ENCODE data around the gene RNU6-9. TPM values are rescaled to one million over a fixed set of nuclear protein-coding genes. Genes with fewer than 3 reads are reported as not detected.
A peak's percentile ranks its signal among the peaks of the same experiment; 100 is the strongest.

The RNU6-9 gene
- total and polyA plus RNA-seq, 2 of the 13 experiments (the other 11 are each of a cell fraction or from before 2014, with no cell fraction given), result under 0.01 TPM; not detected in 1

DNA sequence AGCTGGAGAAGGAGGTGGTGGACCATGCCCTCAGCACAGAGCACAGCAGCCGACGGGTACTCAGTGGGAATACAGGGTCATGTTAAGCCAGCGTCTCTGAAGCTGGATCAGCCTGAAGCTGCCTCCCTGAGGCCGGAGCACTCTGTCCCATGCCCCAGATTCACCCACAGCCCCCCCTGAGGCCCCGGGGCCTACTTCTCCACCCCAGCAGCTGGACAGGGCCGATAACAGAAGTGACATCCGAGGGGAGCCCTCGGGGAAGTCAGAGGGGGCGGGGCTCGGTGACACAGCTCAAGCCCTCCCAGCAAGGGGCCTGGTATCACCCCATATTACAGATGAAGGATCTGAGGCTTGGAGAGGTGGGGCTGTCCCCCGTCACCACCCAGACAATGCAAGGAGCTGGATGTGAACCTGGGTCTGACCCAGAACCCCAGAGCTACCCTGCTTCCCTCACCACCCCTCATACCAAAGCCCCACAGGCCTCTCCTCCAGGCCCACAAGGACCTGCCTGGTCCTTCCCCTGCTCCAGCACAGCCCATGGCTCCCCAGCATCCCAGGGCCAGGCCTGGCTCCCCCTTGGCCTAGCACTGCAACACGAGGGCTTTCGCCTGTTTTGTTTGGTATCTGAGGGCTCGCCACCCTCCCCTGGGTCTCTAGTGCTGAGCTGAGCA, 14.0 kb downstream of the RNU6-9 start (continued):
- no peak for TF ChIP-seq ZSCAN20 (CRISPR knock-in tag; IDR thresholded peaks at IDR 0.05; ENCODE audit: borderline replicate concordance)
- TF ChIP-seq, protein P1, sequence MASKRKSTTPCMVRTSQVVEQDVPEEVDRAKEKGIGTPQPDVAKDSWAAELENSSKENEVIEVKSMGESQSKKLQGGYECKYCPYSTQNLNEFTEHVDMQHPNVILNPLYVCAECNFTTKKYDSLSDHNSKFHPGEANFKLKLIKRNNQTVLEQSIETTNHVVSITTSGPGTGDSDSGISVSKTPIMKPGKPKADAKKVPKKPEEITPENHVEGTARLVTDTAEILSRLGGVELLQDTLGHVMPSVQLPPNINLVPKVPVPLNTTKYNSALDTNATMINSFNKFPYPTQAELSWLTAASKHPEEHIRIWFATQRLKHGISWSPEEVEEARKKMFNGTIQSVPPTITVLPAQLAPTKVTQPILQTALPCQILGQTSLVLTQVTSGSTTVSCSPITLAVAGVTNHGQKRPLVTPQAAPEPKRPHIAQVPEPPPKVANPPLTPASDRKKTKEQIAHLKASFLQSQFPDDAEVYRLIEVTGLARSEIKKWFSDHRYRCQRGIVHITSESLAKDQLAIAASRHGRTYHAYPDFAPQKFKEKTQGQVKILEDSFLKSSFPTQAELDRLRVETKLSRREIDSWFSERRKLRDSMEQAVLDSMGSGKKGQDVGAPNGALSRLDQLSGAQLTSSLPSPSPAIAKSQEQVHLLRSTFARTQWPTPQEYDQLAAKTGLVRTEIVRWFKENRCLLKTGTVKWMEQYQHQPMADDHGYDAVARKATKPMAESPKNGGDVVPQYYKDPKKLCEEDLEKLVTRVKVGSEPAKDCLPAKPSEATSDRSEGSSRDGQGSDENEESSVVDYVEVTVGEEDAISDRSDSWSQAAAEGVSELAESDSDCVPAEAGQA (IDR thresholded peaks at IDR 0.05; ENCODE audit: low read depth), result no peak
- TF ChIP-seq, protein P1 (CRISPR knock-in tag; IDR thresholded peaks at IDR 0.05; ENCODE audit: borderline replicate concordance), result no peak

DNA sequence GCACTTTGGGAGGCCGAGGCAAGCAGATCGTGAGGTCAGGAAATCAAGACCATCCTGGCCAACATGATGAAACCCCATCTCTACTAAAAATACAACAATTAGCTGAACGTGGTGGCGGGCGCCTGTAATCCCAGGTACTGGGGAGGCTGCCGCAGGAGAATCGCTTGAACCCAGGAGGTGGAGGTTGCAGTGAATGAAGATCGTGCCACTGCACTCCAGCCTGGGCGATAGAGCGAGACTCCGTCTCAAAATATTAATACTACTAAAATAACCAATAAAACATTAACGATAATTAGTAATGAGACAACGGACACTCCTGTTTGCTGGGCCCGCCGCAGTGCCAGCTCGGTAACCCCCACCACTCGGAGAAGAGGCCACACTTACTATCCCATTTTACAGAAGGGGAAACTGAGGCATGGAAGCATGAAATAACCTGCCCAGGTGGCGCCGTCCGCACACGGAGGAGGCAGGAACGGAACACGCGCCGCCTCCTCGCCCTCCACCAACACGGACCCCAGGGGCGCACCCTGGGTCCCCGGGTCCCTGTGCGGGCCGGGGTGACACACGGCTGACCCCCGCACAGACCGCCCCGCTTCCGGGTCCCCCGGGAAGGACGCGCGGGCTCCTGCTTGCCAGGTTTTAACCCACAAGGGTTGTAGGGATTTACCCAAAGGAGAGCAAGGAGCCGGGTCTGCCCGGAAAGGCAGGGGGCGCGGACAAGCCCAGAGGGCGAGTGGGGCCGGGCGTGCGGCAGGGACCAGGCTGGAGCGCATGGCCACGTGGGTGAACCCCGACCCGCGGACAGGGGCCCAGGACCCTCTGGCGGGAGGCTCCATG, 18.1 kb downstream of the RNU6-9 start:
- no peak for FAIRE-seq
- H2AFZ ChIP-seq (ENCODE audit: low read length), result no peak overlapping the region
- POLR2A ChIA-PET, result no interaction called here
- no peak for DNase-seq (ENCODE audit: low spot score)
- no peak overlapping the region for H3K9ac ChIP-seq (ENCODE audit: insufficient read depth, low read depth, low read length)
- H3K27me3 ChIP-seq (ENCODE audit: control insufficient read depth in 1 of 2, insufficient read depth in 2 of 2, low read length in 2 of 2), result no peaks in the 10 kb centered on the region; a peak in 1 of 5 replicates
- peaks cover 20% of the 10 kb centered on the region for H3K79me2 ChIP-seq (ENCODE audit: insufficient read depth, low read length)
- WGBS (ENCODE audit: low lambda C conversion rate), result 97% methylated on average over 54 of the region's 54 CpGs
- peak overlapping the region in 2 of 3 experiments; percentile 9 to 40; a peak in 2 of 6 replicates for H3K4me3 ChIP-seq (replicated peaks in 1 of 3; ENCODE audit: insufficient read depth in 1 of 3, low read depth in 2 of 3, low read length in 3 of 3)
- no peaks in the 10 kb centered on the region for H3K9me3 ChIP-seq (ENCODE audit: low read length)
- H3K27ac ChIP-seq (ENCODE audit: extremely low read length, insufficient read depth, low read length), result no peak overlapping the region
- intact Hi-C loops (cut with micrococcal nuclease; ENCODE audit: unreplicated experiment) (no loop called here), in situ Hi-C loops (cut with HindIII; ENCODE audit: extremely low pct_ligation_motif_present, low pct_unique_long_range_greater_than_20kb) (no loop called here)
- CTCF ChIA-PET (ENCODE audit: low intra/inter-chr PET ratio, low total read pairs), result no interaction called here
- H3K4me1 ChIP-seq (ENCODE audit: insufficient read depth, low read length), result peaks cover 32% of the 10 kb centered on the region
- no peak overlapping the region; the same call in 1 of the 2 replicates for H3K4me2 ChIP-seq (ENCODE audit: low read depth, low read length)
- H4K20me1 ChIP-seq (ENCODE audit: insufficient read depth, low read length), result no peaks in the 10 kb centered on the region; the same call in 1 of the 2 replicates
- no peak for ATAC-seq
- no peaks in the 10 kb centered on the region for H3K36me3 ChIP-seq (replicated peaks in 1 of 2; ENCODE audit: control insufficient read depth in 1 of 2, insufficient read depth in 2 of 2, low read length in 2 of 2)
- no TSS peak for BruUV-seq (replicated peaks)
- peak; percentile 89; the same call in 1 of the 2 replicates for TF ChIP-seq ZBTB38 (CRISPR knock-in tag; IDR thresholded peaks at IDR 0.05)
- TF ChIP-seq EHMT2 (IDR thresholded peaks at IDR 0.05; ENCODE audit: borderline replicate concordance, low read depth, low read length), result no peak
- TF ChIP-seq, protein P2, sequence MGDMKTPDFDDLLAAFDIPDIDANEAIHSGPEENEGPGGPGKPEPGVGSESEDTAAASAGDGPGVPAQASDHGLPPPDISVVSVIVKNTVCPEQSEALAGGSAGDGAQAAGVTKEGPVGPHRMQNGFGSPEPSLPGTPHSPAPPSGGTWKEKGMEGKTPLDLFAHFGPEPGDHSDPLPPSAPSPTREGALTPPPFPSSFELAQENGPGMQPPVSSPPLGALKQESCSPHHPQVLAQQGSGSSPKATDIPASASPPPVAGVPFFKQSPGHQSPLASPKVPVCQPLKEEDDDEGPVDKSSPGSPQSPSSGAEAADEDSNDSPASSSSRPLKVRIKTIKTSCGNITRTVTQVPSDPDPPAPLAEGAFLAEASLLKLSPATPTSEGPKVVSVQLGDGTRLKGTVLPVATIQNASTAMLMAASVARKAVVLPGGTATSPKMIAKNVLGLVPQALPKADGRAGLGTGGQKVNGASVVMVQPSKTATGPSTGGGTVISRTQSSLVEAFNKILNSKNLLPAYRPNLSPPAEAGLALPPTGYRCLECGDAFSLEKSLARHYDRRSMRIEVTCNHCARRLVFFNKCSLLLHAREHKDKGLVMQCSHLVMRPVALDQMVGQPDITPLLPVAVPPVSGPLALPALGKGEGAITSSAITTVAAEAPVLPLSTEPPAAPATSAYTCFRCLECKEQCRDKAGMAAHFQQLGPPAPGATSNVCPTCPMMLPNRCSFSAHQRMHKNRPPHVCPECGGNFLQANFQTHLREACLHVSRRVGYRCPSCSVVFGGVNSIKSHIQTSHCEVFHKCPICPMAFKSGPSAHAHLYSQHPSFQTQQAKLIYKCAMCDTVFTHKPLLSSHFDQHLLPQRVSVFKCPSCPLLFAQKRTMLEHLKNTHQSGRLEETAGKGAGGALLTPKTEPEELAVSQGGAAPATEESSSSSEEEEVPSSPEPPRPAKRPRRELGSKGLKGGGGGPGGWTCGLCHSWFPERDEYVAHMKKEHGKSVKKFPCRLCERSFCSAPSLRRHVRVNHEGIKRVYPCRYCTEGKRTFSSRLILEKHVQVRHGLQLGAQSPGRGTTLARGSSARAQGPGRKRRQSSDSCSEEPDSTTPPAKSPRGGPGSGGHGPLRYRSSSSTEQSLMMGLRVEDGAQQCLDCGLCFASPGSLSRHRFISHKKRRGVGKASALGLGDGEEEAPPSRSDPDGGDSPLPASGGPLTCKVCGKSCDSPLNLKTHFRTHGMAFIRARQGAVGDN (CRISPR knock-in tag; IDR thresholded peaks at IDR 0.05), result 0 out of 2 replicates have a peak, but pooled peaks have one; percentile 17
- TF ChIP-seq RBFOX2 (IDR thresholded peaks at IDR 0.05; ENCODE audit: low read depth, low read length), result peak; percentile 54; the same call in 1 of the 2 replicates
- no peak for TF ChIP-seq ZMAT3 (CRISPR knock-in tag; conservative IDR thresholded peaks at IDR 0.05)
- TF ChIP-seq SSRP1 (CRISPR knock-in tag; IDR thresholded peaks at IDR 0.05), result no peak
- peak; percentile 53 for TF ChIP-seq AGO2 (optimal IDR thresholded peaks at IDR 0.05; ENCODE audit: low read depth, low read length)
- 0 out of 2 replicates have a peak, but pooled peaks have one; percentile 32 for TF ChIP-seq HNRNPL (IDR thresholded peaks at IDR 0.05; ENCODE audit: low read depth, low read length)

Measured in HepG2 (cell line).